ENCODE results near the gene CFAP299.

The CFAP299 gene

GRCh38 chr4:80873571-80873970, 538.0 kb downstream of the CFAP299 start:
- DNase-seq: no peak

GRCh38 chr4:80874979-80875378, 539.4 kb downstream of the CFAP299 start:
- DNase-seq: no peak

- DNase-seq: no peak
Observed at GRCh38 chr4:80875642-80876041, 540.1 kb downstream of the CFAP299 start.

GRCh38 chr4:80876810-80877209, 541.3 kb downstream of the CFAP299 start:
- no peak for DNase-seq

- DNase-seq: no peak
Observed at GRCh38 chr4:80878218-80878617, 542.7 kb downstream of the CFAP299 start.

- DNase-seq: no peak
Observed at GRCh38 chr4:80897537-80898303, 562.2 kb downstream of the CFAP299 start.

- no peak for DNase-seq
Observed at GRCh38 chr4:80900908-80901307, 565.4 kb downstream of the CFAP299 start.

GRCh38 chr4:80903020-80903419, 567.5 kb downstream of the CFAP299 start:
- no peak for DNase-seq

- no peak for DNase-seq
Observed at GRCh38 chr4:80909938-80910337, 574.4 kb downstream of the CFAP299 start.

GRCh38 chr4:80911458-80911857, 575.9 kb downstream of the CFAP299 start:
- no peak for DNase-seq

GRCh38 chr4:80912350-80912749, 576.8 kb downstream of the CFAP299 start:
- no peak for DNase-seq

GRCh38 chr4:80913381-80913780, 577.9 kb downstream of the CFAP299 start:
- DNase-seq: no peak

GRCh38 chr4:80916770-80917169, 581.2 kb downstream of the CFAP299 start:
- no peak for DNase-seq

GRCh38 chr4:80918004-80918403, 582.5 kb downstream of the CFAP299 start:
- DNase-seq: no peak

GRCh38 chr4:80921441-80921840, 585.9 kb downstream of the CFAP299 start:
- no peak for DNase-seq

GRCh38 chr4:80922941-80923340, 587.4 kb downstream of the CFAP299 start:
- DNase-seq: no peak

- no peak for DNase-seq
Observed at GRCh38 chr4:80925293-80925692, 589.8 kb downstream of the CFAP299 start.

GRCh38 chr4:80926446-80926845, 590.9 kb downstream of the CFAP299 start:
- no peak for DNase-seq

- no peak for DNase-seq
Observed at GRCh38 chr4:80926891-80927290, 591.4 kb downstream of the CFAP299 start.

- no peak for DNase-seq
Observed at GRCh38 chr4:80927420-80927819, 591.9 kb downstream of the CFAP299 start.

GRCh38 chr4:80931631-80932081, 596.1 kb downstream of the CFAP299 start:
- no peak for DNase-seq

GRCh38 chr4:80948141-80948540, 612.6 kb downstream of the CFAP299 start:
- DNase-seq: no peak

GRCh38 chr4:80948995-80949394, 613.5 kb downstream of the CFAP299 start:
- no peak for DNase-seq

- no peak for DNase-seq
Observed at GRCh38 chr4:80956421-80956820, 620.9 kb downstream of the CFAP299 start.

GRCh38 chr4:80963051-80963450, 627.5 kb downstream of the CFAP299 start:
- DNase-seq: no peak
